Measurements from ENCODE around the gene SCN2B.

DNA sequence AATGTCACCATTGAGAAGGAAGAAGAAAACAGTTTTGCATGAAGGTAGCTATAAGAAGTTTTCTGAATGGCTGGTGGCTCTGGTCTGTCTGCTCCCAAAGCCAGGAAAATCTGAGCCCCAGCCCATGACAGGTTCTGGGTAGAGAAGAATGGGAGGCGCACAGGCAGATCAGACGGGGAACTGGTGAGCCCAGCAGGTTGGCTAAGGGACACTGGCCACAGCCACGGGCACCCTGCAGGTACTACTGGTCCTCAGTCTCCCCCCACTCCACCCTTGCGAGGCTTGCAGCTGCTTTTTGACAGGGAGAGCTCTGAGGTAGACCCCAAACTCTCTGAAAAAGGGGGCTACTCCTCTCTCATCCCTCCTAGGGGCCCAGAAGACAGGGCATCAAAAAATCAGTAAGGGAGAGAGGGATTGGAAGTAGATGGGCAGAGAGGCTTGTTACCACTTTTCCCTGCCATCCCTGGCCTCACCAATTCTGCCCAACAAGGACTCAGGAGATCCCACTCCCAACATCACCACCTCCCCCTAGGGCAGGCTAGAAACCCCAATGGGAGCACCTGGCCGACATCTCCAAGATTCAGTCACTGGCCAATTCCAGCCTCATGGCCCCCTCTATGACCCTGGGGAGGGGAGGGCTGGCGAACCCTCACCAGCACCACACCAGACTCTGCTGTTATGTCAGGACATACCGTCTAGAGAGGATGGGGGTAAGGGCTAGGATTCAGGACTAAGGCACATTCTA is 41.2 kb downstream of the SCN2B start:
- TF ChIP-seq, protein P1, sequence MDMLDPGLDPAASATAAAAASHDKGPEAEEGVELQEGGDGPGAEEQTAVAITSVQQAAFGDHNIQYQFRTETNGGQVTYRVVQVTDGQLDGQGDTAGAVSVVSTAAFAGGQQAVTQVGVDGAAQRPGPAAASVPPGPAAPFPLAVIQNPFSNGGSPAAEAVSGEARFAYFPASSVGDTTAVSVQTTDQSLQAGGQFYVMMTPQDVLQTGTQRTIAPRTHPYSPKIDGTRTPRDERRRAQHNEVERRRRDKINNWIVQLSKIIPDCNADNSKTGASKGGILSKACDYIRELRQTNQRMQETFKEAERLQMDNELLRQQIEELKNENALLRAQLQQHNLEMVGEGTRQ (IDR thresholded peaks at IDR 0.05; ENCODE audit: borderline replicate concordance, low read depth, low read length): no peak
- TF ChIP-seq SMC3 (IDR thresholded peaks at IDR 0.05; ENCODE audit: low read depth, low read length) (no peak), CTCF (IDR thresholded peaks at IDR 0.05) (no peak), IRF3 (IDR thresholded peaks at IDR 0.05; ENCODE audit: low read depth, low read length) (no peak), SIN3A (IDR thresholded peaks at IDR 0.05; ENCODE audit: borderline replicate concordance, low read depth, low read length) (no peak), ZBTB33 (IDR thresholded peaks at IDR 0.05; ENCODE audit: borderline replicate concordance, low read depth) (no peak), POLR2AphosphoS5 (IDR thresholded peaks at IDR 0.05; ENCODE audit: low read depth, low read length) (no peak), RAD21 (IDR thresholded peaks at IDR 0.05; ENCODE audit: low read length) (no peak), MEF2A (IDR thresholded peaks at IDR 0.05; ENCODE audit: borderline replicate concordance, low read depth) (no peak)
- TF ChIP-seq, protein P2, sequence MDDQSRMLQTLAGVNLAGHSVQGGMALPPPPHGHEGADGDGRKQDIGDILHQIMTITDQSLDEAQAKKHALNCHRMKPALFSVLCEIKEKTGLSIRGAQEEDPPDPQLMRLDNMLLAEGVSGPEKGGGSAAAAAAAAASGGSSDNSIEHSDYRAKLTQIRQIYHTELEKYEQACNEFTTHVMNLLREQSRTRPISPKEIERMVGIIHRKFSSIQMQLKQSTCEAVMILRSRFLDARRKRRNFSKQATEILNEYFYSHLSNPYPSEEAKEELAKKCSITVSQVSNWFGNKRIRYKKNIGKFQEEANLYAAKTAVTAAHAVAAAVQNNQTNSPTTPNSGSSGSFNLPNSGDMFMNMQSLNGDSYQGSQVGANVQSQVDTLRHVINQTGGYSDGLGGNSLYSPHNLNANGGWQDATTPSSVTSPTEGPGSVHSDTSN (IDR thresholded peaks at IDR 0.05): no peak

Measured in SK-N-SH (cell line).